Middle frontal gyrus (tissue), 1 donor: ENCODE data around the gene LCE1E.

Source experiments
- DNase-seq: peaks from one replicate; pipeline ENCODE4 v3.0.0-alpha.2; 2015; ENCODE audit warnings: low spot score; ENCODE audit errors: extremely low spot score

Gene LCE1E

GRCh38 chr1:152777510-152778137 is 8.4 kb upstream of the LCE1E start:
- DNase-seq = no peak

GRCh38 chr1:152783095-152783494 is 3.0 kb upstream of the LCE1E start:
- DNase-seq = no peak

- DNase-seq = no peak
Observed at GRCh38 chr1:152795686-152796085, 9.6 kb downstream of the LCE1E start.

GRCh38 chr1:152796421-152796820 is 10.4 kb downstream of the LCE1E start, which contains the start of gene LCE1D:
Gene LCE1D (plus strand): TSS chr1:152796721. CDS start chr1:152797795, 1,074 bp downstream.
- no peak for DNase-seq

GRCh38 chr1:152801333-152801732 is 15.3 kb downstream of the LCE1E start:
- no peak for DNase-seq

GRCh38 chr1:152806576-152806975 is 20.5 kb downstream of the LCE1E start, which contains the start of gene LCE1C:
Gene LCE1C (minus strand): TSS chr1:152806651. CDS start chr1:152805478, 1,173 bp downstream.
- no peak for DNase-seq

GRCh38 chr1:152811050-152811449 is 25.0 kb downstream of the LCE1E start:
- no peak for DNase-seq

- DNase-seq = no peak
Observed at GRCh38 chr1:152811671-152812070, 25.6 kb downstream of the LCE1E start, which contains the start of gene LCE1B. Gene LCE1B (plus strand): TSS chr1:152811971. CDS start chr1:152812447, 476 bp downstream.

GRCh38 chr1:152817309-152817708 is 31.3 kb downstream of the LCE1E start:
- DNase-seq = no peak

GRCh38 chr1:152823294-152823693 is 37.2 kb downstream of the LCE1E start:
- no peak for DNase-seq

GRCh38 chr1:152824964-152825363 is 38.9 kb downstream of the LCE1E start:
- no peak for DNase-seq

GRCh38 chr1:152827173-152827572 is 41.1 kb downstream of the LCE1E start, which contains the start of gene LCE1A:
Gene LCE1A (plus strand): TSS chr1:152827473. CDS start chr1:152827473, 0 bp downstream.
- no peak for DNase-seq

- DNase-seq = no peak
Observed at GRCh38 chr1:152836870-152837269, 50.8 kb downstream of the LCE1E start.
